HEK293T (cell line): Measurements from ENCODE around the gene CHMP6.

Experiments used
- CTCF ChIA-PET: fragments of 350-600 bp; formaldehyde crosslinking; extraction: SDS; loops from one replicate; lab custom pipeline; 2021; ENCODE audit warnings: antibody characterized with exemption, inconsistent platforms; lab: Yijun Ruan, JAX
- POLR2A ChIA-PET: fragments of 350-600 bp; formaldehyde crosslinking; extraction: SDS; loops from one replicate; lab custom pipeline; 2020; ENCODE audit warnings: antibody characterized with exemption, inconsistent platforms; lab: Yijun Ruan, JAX
- DNase-seq: peaks from one replicate; pipeline ENCODE4 v3.0.0; 2012; ENCODE audit warnings: mixed read lengths; ENCODE audit errors: extremely low spot score
- ARNT ChIP-seq: fragments of 450-650 bp; IDR thresholded peaks from 2 replicates; pipeline ENCODE4 v1.6.1; 2017; ENCODE audit warnings: mild to moderate bottlenecking
- BHLHE40 ChIP-seq: fragments of 450-650 bp; IDR thresholded peaks from 2 replicates; pipeline ENCODE4 v1.6.1; 2016; ENCODE audit warnings: mild to moderate bottlenecking, moderate library complexity, borderline replicate concordance
- CTBP1 ChIP-seq: fragments of 450-650 bp; IDR thresholded peaks from 2 replicates; pipeline ENCODE4 v1.6.1; 2016; ENCODE audit warnings: borderline replicate concordance
- ELF4 ChIP-seq: fragments of 450-650 bp; IDR thresholded peaks from 2 replicates; pipeline ENCODE4 v1.6.1; 2017; ENCODE audit warnings: antibody characterized with exemption
- FOXA1 ChIP-seq: fragments of 450-650 bp; IDR thresholded peaks from 2 replicates; pipeline ENCODE4 v1.6.1; 2016; ENCODE audit warnings: mild to moderate bottlenecking
- FOXK2 ChIP-seq: fragments of 450-650 bp; IDR thresholded peaks from 2 replicates; pipeline ENCODE4 v1.6.1; 2016; ENCODE audit warnings: mild to moderate bottlenecking
- FOXM1 ChIP-seq: fragments of 450-650 bp; IDR thresholded peaks from 2 replicates; pipeline ENCODE4 v1.6.1; 2017; ENCODE audit warnings: mild to moderate bottlenecking, borderline replicate concordance
- HDGF ChIP-seq: fragments of 450-650 bp; IDR thresholded peaks from 2 replicates; pipeline ENCODE4 v1.6.1; 2017; ENCODE audit warnings: antibody characterized with exemption, borderline replicate concordance
- L3MBTL2 ChIP-seq: fragments of 450-650 bp; conservative IDR thresholded peaks from 2 replicates; pipeline ENCODE4 v1.6.1; 2016; ENCODE audit warnings: mild to moderate bottlenecking
- LEF1 ChIP-seq: fragments of 450-650 bp; IDR thresholded peaks from 2 replicates; pipeline ENCODE4 v1.6.1; 2017; ENCODE audit warnings: mild to moderate bottlenecking, borderline replicate concordance
- NFRKB ChIP-seq: fragments of 450-650 bp; IDR thresholded peaks from 2 replicates; pipeline ENCODE4 v1.6.1; 2016; ENCODE audit warnings: mild to moderate bottlenecking, moderate library complexity
- SP1 ChIP-seq: fragments of 450-650 bp; IDR thresholded peaks from 2 replicates; pipeline ENCODE4 v1.6.1; 2017
- SUZ12 ChIP-seq: fragments of 450-650 bp; IDR thresholded peaks from 2 replicates; pipeline ENCODE4 v1.6.1; 2016; ENCODE audit warnings: mild to moderate bottlenecking
- TARDBP ChIP-seq: fragments of 450-650 bp; IDR thresholded peaks from 2 replicates; pipeline ENCODE4 v1.6.1; 2016
- ZNF384 ChIP-seq: fragments of 450-650 bp; IDR thresholded peaks from 2 replicates; pipeline ENCODE4 v1.6.1; 2016
- TF ChIP-seq, protein P1 (sequence below): fragments of 450-650 bp; IDR thresholded peaks from 2 replicates; pipeline ENCODE4 v1.6.1; 2016

The CHMP6 gene

DNA sequence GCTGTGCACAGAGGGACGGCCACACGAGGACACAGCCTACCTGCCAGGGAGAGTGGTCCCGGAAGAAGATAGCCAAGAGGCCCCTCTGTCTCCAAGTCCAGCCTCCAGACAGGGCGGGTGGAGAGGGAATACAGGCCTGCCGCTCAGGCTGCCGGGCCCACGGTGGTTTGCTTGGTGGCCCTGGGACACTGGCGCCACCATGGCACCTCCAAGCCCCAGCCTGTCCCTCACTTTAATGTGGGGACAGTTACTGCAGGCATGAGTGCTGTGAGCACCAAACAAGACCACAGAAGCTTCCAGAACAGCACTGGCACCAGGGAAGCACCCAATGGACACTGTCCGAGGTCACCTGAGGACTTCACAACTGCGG, 22.0 kb upstream of the CHMP6 start:
- no peak for DNase-seq
- CTCF ChIA-PET = no interaction called here
- TF ChIP-seq BHLHE40 (no peak), SUZ12 (no peak), FOXM1 (no peak), SP1 (no peak), HDGF (no peak), CTBP1 (no peak), TARDBP (no peak), ELF4 (no peak), ARNT (no peak), LEF1 (no peak)
- TF ChIP-seq, protein P1, sequence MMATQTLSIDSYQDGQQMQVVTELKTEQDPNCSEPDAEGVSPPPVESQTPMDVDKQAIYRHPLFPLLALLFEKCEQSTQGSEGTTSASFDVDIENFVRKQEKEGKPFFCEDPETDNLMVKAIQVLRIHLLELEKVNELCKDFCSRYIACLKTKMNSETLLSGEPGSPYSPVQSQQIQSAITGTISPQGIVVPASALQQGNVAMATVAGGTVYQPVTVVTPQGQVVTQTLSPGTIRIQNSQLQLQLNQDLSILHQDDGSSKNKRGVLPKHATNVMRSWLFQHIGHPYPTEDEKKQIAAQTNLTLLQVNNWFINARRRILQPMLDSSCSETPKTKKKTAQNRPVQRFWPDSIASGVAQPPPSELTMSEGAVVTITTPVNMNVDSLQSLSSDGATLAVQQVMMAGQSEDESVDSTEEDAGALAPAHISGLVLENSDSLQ = no peak
- POLR2A ChIA-PET = interaction anchor here (1.5 kb wide), 1 partner anchor 515 kb away, joined by 6 read pairs; no protein-coding TSS in a partner anchor

DNA sequence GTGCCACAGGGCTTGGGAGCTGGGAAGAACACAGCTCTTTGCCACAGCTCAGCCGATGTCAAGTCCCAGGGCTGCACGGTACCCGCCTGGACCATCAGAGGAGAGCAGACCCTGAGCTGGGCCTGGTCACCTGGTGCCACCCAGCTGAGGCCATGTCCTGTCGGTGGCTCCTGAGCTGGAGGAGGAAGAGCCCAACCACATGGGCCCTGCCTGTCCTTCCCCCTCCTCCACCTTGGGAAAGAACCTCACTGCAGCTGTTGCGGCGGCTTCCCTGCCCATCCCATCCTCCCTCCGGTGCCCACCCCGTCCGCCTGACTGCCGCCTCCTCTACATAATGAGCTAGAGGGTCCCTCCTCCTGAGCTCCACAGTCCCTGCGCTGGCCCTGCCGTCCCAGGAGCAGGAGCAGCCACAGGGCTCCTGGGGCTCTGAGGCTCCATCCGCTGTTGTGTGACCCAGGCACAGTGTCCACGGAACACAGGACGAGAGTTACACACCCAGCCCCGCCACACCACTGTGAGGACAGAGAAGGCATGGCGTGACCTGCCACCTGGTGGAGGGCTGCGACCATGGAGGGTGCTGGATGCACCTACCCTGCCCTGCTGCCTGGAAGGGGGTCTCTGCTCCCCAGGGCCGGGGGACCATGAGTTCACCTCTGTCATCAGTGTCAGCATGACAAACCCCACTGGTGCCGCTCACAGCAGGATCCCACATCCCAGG, 21.4 kb upstream of the CHMP6 start:
- POLR2A ChIA-PET = interaction anchor here (1.5 kb wide), 1 partner anchor 515 kb away, joined by 6 read pairs; no protein-coding TSS in a partner anchor
- no peak for TF ChIP-seq HDGF
- no peak for TF ChIP-seq CTBP1
- TF ChIP-seq, protein P1 = no peak
- TF ChIP-seq ELF4 = no peak
- no peak for TF ChIP-seq LEF1
- TF ChIP-seq FOXM1 = no peak
- TF ChIP-seq BHLHE40 = no peak
- TF ChIP-seq L3MBTL2 = no peak
- no peak for TF ChIP-seq SP1
- TF ChIP-seq TARDBP = no peak
- no peak for TF ChIP-seq ARNT
- TF ChIP-seq NFRKB = no peak
- TF ChIP-seq ZNF384 = no peak
- no peak for TF ChIP-seq SUZ12
- TF ChIP-seq FOXK2 = no peak
- TF ChIP-seq FOXA1 = no peak
- peak; percentile 53 for DNase-seq
- CTCF ChIA-PET = no interaction called here

DNA sequence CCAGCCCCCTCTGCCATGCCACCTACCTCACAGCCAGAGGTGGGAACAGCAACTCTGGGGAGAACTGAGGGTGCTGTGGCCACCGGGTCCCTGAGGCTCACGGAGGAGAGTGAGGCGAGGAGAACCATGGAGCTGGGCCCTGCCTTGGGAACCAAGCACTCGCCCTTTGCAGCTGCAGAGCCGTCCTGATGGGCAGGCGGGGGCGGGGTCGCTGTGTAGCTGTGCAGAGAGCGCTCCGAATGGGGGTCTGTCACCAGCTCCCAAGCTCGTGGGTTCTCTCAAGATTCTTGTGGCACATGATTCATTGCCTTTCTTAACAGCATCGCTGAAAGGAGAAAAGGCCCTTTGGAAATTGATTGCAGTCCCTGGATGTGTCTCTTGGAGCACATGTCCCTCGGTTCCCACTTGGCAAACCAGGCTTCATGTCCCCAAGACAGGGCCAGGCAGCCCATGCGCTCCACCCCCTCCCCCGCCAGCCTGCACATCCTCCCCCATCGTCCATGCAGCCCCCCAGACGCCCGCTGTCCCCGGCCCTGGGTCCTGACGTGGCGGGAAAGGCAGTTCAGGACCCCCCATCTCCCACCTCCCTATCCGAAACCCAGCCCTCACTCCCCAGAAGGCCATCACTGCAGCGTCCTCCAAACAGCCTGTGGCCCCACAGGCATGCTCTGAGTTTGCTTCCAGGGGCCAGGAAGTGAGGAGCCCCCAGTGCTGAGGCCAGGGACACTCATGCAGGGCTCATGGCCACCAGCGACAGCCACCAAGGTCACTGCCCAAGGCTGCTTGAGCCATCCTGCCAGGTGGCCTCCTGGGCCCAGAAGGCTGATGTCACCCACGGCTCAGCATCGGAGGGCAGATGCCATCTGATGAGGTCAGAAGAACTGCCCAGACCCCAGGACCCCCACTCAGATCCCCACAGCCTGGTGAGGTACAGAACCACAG, 20.6 kb upstream of the CHMP6 start:
- no peak for DNase-seq
- CTCF ChIA-PET = interaction anchor here (0.6 kb wide), 1 partner anchor 546 kb away, joined by 4 read pairs; no protein-coding TSS in a partner anchor
- TF ChIP-seq FOXA1 (no peak), ELF4 (no peak), TARDBP (no peak)
- POLR2A ChIA-PET = interaction anchor here (1.1 to 1.5 kb wide), 2 partner anchors 69 to 516 kb away, joined by 3 to 6 read pairs; no protein-coding TSS in a partner anchor

DNA sequence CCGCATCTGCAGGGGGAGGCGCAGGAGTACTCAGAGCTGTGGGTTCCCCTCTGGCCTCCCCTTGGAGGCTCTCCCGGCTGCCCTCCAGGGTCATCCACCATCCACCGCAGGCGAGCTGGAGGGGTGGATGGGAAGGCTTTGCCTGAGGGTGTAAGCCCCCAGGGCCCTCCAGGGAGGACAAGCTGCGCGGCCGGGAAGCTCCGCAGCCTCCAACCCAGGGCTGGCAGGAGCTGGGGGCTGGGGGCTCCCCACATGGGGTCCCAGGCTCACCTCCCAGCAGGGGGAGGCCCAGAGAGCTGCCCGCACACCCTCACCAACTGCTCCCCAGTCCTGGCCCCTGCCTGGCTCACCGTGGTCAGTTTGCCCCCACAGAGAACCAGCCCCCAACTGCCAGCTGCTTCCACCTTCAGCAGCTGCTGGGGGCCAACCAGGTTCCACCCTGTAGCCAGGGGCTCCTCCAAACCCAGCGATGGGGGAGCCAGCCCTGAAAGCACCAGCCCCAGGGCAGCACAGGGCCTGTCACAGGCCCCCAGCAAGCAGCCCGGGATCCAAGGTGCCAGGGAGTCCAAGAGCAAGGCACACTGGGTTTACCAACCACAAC, 19.8 kb upstream of the CHMP6 start:
- DNase-seq = no peak
- POLR2A ChIA-PET = interaction anchor here (1.1 kb wide), 1 partner anchor 68 kb away, joined by 3 read pairs; no protein-coding TSS in a partner anchor
- TF ChIP-seq LEF1 = no peak
- no peak for TF ChIP-seq ZNF384
- no peak for TF ChIP-seq SUZ12
- TF ChIP-seq NFRKB = no peak
- TF ChIP-seq HDGF = no peak
- no peak for TF ChIP-seq FOXK2
- TF ChIP-seq TARDBP = no peak
- CTCF ChIA-PET = interaction anchor here (1.2 kb wide), 1 partner anchor 545 kb away, joined by 3 read pairs; no protein-coding TSS in a partner anchor

DNA sequence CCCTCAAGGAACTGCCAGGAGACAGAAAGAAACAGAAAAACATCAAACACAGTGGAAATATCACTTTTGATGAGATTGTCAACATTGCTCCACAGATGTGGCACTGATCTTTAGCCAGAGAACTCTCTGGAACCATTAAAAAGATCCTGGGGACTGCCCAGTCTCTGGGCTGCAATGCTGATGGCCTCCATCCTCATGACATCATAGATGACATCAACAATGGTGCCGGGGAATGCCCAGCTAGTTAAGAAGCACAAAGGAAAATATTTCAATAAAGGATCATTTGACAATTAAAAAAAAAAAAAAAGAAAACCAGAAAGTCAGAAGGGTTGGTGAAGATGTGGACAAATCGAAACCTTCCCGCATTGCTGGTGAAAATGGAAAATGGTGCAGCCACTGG, 14.9 kb upstream of the CHMP6 start:
- no peak for DNase-seq
- POLR2A ChIA-PET = no interaction called here
- CTCF ChIA-PET = no interaction called here
- no peak for TF ChIP-seq NFRKB

DNA sequence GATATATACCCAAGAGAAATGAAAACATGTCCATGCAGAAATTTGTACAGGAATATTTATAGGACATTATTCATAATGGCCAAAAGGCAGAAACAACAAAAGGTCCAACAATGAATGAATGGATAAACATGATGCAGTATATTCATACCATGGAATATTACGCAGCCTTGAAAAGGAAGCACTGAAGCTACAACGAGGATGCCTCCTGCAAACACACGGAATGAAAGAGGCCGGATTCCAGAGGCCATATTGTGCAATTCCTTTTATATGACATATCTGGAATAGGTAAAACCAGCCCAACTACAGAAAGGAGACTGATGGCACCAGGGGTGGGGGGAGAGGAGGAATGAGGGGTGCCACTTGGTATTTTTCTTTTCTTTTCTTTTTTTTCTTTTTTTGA, 14.5 kb upstream of the CHMP6 start:
- ChIA-PET POLR2A (no interaction called here), CTCF (no interaction called here)
- TF ChIP-seq ELF4 = no peak
- TF ChIP-seq BHLHE40 = no peak
- TF ChIP-seq TARDBP = no peak
- no peak for TF ChIP-seq L3MBTL2
- TF ChIP-seq, protein P1 = no peak
- no peak for TF ChIP-seq SUZ12
- no peak for TF ChIP-seq ZNF384
- no peak for TF ChIP-seq NFRKB
- TF ChIP-seq ARNT = no peak
- TF ChIP-seq LEF1 = no peak
- no peak for TF ChIP-seq SP1
- no peak for TF ChIP-seq CTBP1
- no peak for TF ChIP-seq FOXK2
- DNase-seq = no peak
